H1 (cell line): ENCODE data around the gene CPHXL. TPM values are rescaled to one million over a fixed set of nuclear protein-coding genes. Genes with fewer than 3 reads are reported as not detected.

ENCODE experiments used
- CTCF ChIA-PET: fragments of 300-600 bp; sonication (Branson Sonifier 250); formaldehyde crosslinking; loops from one replicate; lab custom pipeline; 2021; ENCODE audit not compliant: partially characterized antibody; lab: Charles Lee
- POLR2A ChIA-PET: fragments of 300-600 bp; sonication (Branson Sonifier 250); formaldehyde crosslinking; loops from one replicate; lab custom pipeline; 2021; ENCODE audit warnings: inconsistent platforms; ENCODE audit not compliant: partially characterized antibody; lab: Charles Lee
- DNase-seq, 2 experiments: peaks; one replicate each; pipeline versions ENCODE4 v3.0.0 to v3.0.0-alpha.2; 2010 to 2022; ENCODE audit warnings: low spot score in 2 of 2, low read depth in 1 of 2, mixed read lengths in 1 of 2
- FAIRE-seq: peaks from 2 replicates; lab custom pipeline; 2011; peaks lifted over from hg19 to GRCh38; lab: Jason Lieb, UNC
- H2AFZ ChIP-seq: 2 replicates; pipeline ENCODE4 v1.8.1; 2012; ENCODE audit warnings: low read length, inconsistent platforms
- H2AK5ac ChIP-seq: 2 replicates; pipeline ENCODE4 v1.6.1; 2013; ENCODE audit warnings: low read depth, low read length
- H2BK120ac ChIP-seq: replicated peaks from 2 replicates; pipeline ENCODE3; 2013; ENCODE audit warnings: low read depth, low read length, inconsistent platforms
- H2BK12ac ChIP-seq: 2 replicates; pipeline ENCODE4 v1.6.1; 2013; ENCODE audit warnings: low read depth, low read length
- H2BK15ac ChIP-seq: 2 replicates; pipeline ENCODE4 v1.6.1; 2013; ENCODE audit warnings: low read length
- H2BK20ac ChIP-seq: 2 replicates; pipeline ENCODE4 v1.6.1; 2013; ENCODE audit warnings: low read length
- H2BK5ac ChIP-seq: 2 replicates; pipeline ENCODE4 v1.6.1; 2013; ENCODE audit warnings: low read depth, low read length
- H3K14ac ChIP-seq: 2 replicates; pipeline ENCODE4 v1.6.1; 2013; ENCODE audit warnings: inconsistent platforms; ENCODE audit not compliant: insufficient read length
- H3K18ac ChIP-seq: 2 replicates; pipeline ENCODE4 v1.6.1; 2013; ENCODE audit warnings: low read length; ENCODE audit errors: extremely low read depth
- H3K23ac ChIP-seq: 2 replicates; pipeline ENCODE4 v1.6.1; 2013; ENCODE audit warnings: inconsistent platforms; ENCODE audit not compliant: insufficient read length
- H3K23me2 ChIP-seq: 2 replicates; pipeline ENCODE4 v1.6.1; 2013; ENCODE audit warnings: low read depth, low read length
- H3K27ac ChIP-seq: 2 replicates; pipeline ENCODE4 v1.6.1; 2011; ENCODE audit warnings: low read depth, low read length, inconsistent platforms
- H3K27me3 ChIP-seq, 4 experiments: replicated peaks in 1 of 4; 1 replicate in 1 of 4; 2 replicates in 3 of 4; pipeline versions ENCODE4 v1.6.1 to v1.8.1; 2011 to 2013; ENCODE audit warnings: low read length in 3 of 4, mild to moderate bottlenecking in 3 of 4, inconsistent platforms in 2 of 4, mixed read lengths in 2 of 4, moderate library complexity in 1 of 4; ENCODE audit not compliant: control insufficient read depth in 3 of 4, insufficient read depth in 3 of 4; ENCODE audit errors: extremely low read depth in 1 of 4
- H3K36me3 ChIP-seq, 4 experiments: 2 replicates each; pipeline versions ENCODE4 v1.6.1 to v1.8.1; 2011 to 2013; ENCODE audit warnings: mild to moderate bottlenecking in 4 of 4, low read length in 3 of 4, moderate library complexity in 2 of 4, control low read depth in 1 of 4, inconsistent platforms in 1 of 4; ENCODE audit not compliant: insufficient read depth in 4 of 4, control insufficient read depth in 2 of 4
- H3K4ac ChIP-seq: replicated peaks from 2 replicates; pipeline ENCODE3; 2013; ENCODE audit warnings: low read length, low read depth, mixed read lengths, inconsistent platforms; ENCODE audit not compliant: insufficient read length
- H3K4me1 ChIP-seq, 4 experiments: replicated peaks in 1 of 4; 1 replicate in 1 of 4; 2 replicates in 3 of 4; pipeline versions ENCODE4 v1.6.1 to v1.8.1; 2011 to 2013; ENCODE audit warnings: low read length in 3 of 4, inconsistent platforms in 2 of 4, mixed read lengths in 1 of 4; ENCODE audit not compliant: insufficient read depth in 4 of 4, control insufficient read depth in 3 of 4
- H3K4me2 ChIP-seq, 2 experiments: 2 replicates each; pipeline versions ENCODE4 v1.6.1 to v1.8.1; 2011 to 2013; ENCODE audit warnings: low read depth in 2 of 2, low read length in 2 of 2, control low read depth in 1 of 2, inconsistent platforms in 1 of 2, mild to moderate bottlenecking in 1 of 2; ENCODE audit not compliant: insufficient read depth in 1 of 2
- H3K4me3 ChIP-seq, 4 experiments: fragments of 200-600, 300-600 bp in 1 of 4; sonication (generic), shearing (Covaris generic), sonication (Bioruptor Twin) in 1 of 4; 2 replicates each; pipeline versions ENCODE4 v1.5.1 to v1.8.1; 2011 to 2016; ENCODE audit warnings: low read length in 4 of 4, low read depth in 3 of 4, control low read depth in 2 of 4, inconsistent platforms in 2 of 4, mild to moderate bottlenecking in 2 of 4, mixed read lengths in 1 of 4, moderate library complexity in 1 of 4; ENCODE audit not compliant: insufficient read depth in 2 of 4; ENCODE audit errors: extremely low read depth in 1 of 4
- H3K56ac ChIP-seq: replicated peaks from 2 replicates; pipeline ENCODE3; 2013; ENCODE audit warnings: low read depth, mild to moderate bottlenecking, mixed read lengths, low read length, inconsistent platforms; ENCODE audit not compliant: insufficient read length
- H3K79me1 ChIP-seq: 2 replicates; pipeline ENCODE4 v1.6.1; 2013; ENCODE audit warnings: low read depth, low read length, control low read depth
- H3K79me2 ChIP-seq, 2 experiments: 2 replicates each; pipeline versions ENCODE4 v1.6.1 to v1.8.1; 2012 to 2013; ENCODE audit warnings: low read length in 2 of 2, mild to moderate bottlenecking in 2 of 2, inconsistent platforms in 1 of 2; ENCODE audit not compliant: insufficient read depth in 2 of 2, control insufficient read depth in 1 of 2
- H3K9ac ChIP-seq, 4 experiments: replicated peaks in 1 of 4; 1 replicate in 1 of 4; 2 replicates in 3 of 4; pipeline versions ENCODE4 v1.6.1 to v1.8.1; 2011 to 2013; ENCODE audit warnings: low read depth in 3 of 4, low read length in 3 of 4, control low read depth in 2 of 4, mild to moderate bottlenecking in 2 of 4, moderate library complexity in 2 of 4, inconsistent platforms in 1 of 4; ENCODE audit errors: extremely low read depth in 1 of 4
- H3K9me3 ChIP-seq, 2 experiments: 2 replicates each; pipeline versions ENCODE4 v1.6.1 to v1.8.1; 2012 to 2013; ENCODE audit warnings: mild to moderate bottlenecking in 2 of 2, moderate library complexity in 2 of 2, control low read depth in 1 of 2, inconsistent platforms in 1 of 2, low read depth in 1 of 2, low read length in 1 of 2, mixed read lengths in 1 of 2; ENCODE audit not compliant: insufficient read depth in 2 of 2
- H4K20me1 ChIP-seq, 2 experiments: replicated peaks in 1 of 2; 2 replicates each; pipeline versions ENCODE3 to v1.8.1; 2011 to 2013; ENCODE audit warnings: inconsistent platforms in 2 of 2, low read length in 2 of 2, mild to moderate bottlenecking in 1 of 2; ENCODE audit not compliant: insufficient read depth in 2 of 2, control insufficient read depth in 1 of 2
- H4K5ac ChIP-seq: 2 replicates; pipeline ENCODE4 v1.6.1; 2013; ENCODE audit warnings: low read length, low read depth, mixed read lengths, inconsistent platforms; ENCODE audit not compliant: insufficient read length
- H4K8ac ChIP-seq: 2 replicates; pipeline ENCODE4 v1.8.0; 2013; ENCODE audit warnings: mild to moderate bottlenecking, moderate library complexity, low read length, inconsistent platforms; ENCODE audit not compliant: insufficient read depth; ENCODE audit errors: extremely low read depth
- H4K91ac ChIP-seq: replicated peaks from 2 replicates; pipeline ENCODE3; 2013; ENCODE audit warnings: low read length, mixed read lengths, inconsistent platforms; ENCODE audit not compliant: insufficient read length
- ATF2 ChIP-seq: IDR thresholded peaks from 2 replicates; pipeline ENCODE4 v1.6.1; 2012; ENCODE audit warnings: low read length, inconsistent platforms
- CEBPB ChIP-seq: IDR thresholded peaks from 2 replicates; pipeline ENCODE4 v1.6.1; 2012; ENCODE audit warnings: low read depth, low read length
- CHD2 ChIP-seq: IDR thresholded peaks from 2 replicates; pipeline ENCODE4 v1.6.1; 2012; ENCODE audit warnings: low read length, improper control_type of control experiment
- GABPA ChIP-seq: IDR thresholded peaks from 2 replicates; pipeline ENCODE4 v1.6.1; 2011; ENCODE audit warnings: mild to moderate bottlenecking, low read length, moderate library complexity, borderline replicate concordance; ENCODE audit not compliant: insufficient read depth
- HDAC2 ChIP-seq, 2 experiments: fragments of 300-600 bp in 1 of 2; sonication (generic) in 1 of 2; IDR thresholded peaks; 2 replicates each; pipeline ENCODE4 v1.6.1; 2011 to 2012; ENCODE audit warnings: low read depth in 2 of 2, low read length in 2 of 2, mild to moderate bottlenecking in 2 of 2, moderate library complexity in 2 of 2, borderline replicate concordance in 1 of 2, inconsistent platforms in 1 of 2
- JUND ChIP-seq: IDR thresholded peaks from 2 replicates; pipeline ENCODE4 v1.6.1; 2011; ENCODE audit warnings: mild to moderate bottlenecking, improper control_type of control experiment, low read length
- KDM4A ChIP-seq: IDR thresholded peaks from one replicate; pipeline ENCODE4 v1.7.1; 2012; ENCODE audit warnings: low read depth, mild to moderate bottlenecking, moderate library complexity, low read length, inconsistent platforms; ENCODE audit not compliant: severe bottlenecking
- SIRT6 ChIP-seq: IDR thresholded peaks from one replicate; pipeline ENCODE4 v1.7.1; 2012; ENCODE audit warnings: low read length, inconsistent platforms
- SIX5 ChIP-seq: IDR thresholded peaks from 2 replicates; pipeline ENCODE4 v1.6.1; 2011; ENCODE audit warnings: mild to moderate bottlenecking, low read depth, low read length
- SP2 ChIP-seq: IDR thresholded peaks from 2 replicates; pipeline ENCODE4 v1.6.1; 2012; ENCODE audit warnings: mild to moderate bottlenecking, low read length, inconsistent platforms
- ZNF274 ChIP-seq: IDR thresholded peaks from 2 replicates; pipeline ENCODE4 v1.7.0; 2012; ENCODE audit warnings: low read length, borderline replicate concordance; ENCODE audit errors: extremely low read depth
- WGBS, 2 experiments: shearing (Covaris generic) in 1 of 2; methylation state at CpG; one replicate each; pipeline versions ENCODE4 v1.1.6 to v1.1.7; 2013 to 2015; ENCODE audit warnings: low lambda C conversion rate in 2 of 2, mixed read lengths in 2 of 2, inconsistent platforms in 1 of 2, low coverage in 1 of 2, missing lambda C conversion rate in 1 of 2; ENCODE audit not compliant: insufficient replicate concordance in 2 of 2, insufficient coverage in 1 of 2, insufficient read length in 1 of 2; ENCODE audit errors: extremely low coverage in 1 of 2, missing lambda C conversion rate in 1 of 2; 5-methylcytosine and 5-hydroxymethylcytosine counted together
- polyA plus RNA-seq, 7 experiments: library from polyadenylated mRNA; depleted of rRNA in 3 of 7; stranded (reverse) in 5 of 7; unstranded in 2 of 7; fragments of >200 nt in 5 of 7; fragments of 200-250 nt in 2 of 7; gene quantifications; 1 replicate in 5 of 7; 2 replicates in 1 of 7; 4 replicates in 1 of 7; pipeline versions ENCODE4 v1.2.1 to v1.2.3, GENCODE V29; 2011 to 2013; ENCODE audit warnings: missing spikeins in 2 of 7, mixed read lengths in 2 of 7
- total RNA-seq: library from RNA; stranded (reverse); fragmentation: NEBNext Ultra II Directional; extraction: Animal tissue kit (Norgen Biotek cat#: 25700); gene quantifications from 2 replicates; pipeline ENCODE4 v1.2.1, GENCODE V29; 2021

The CPHXL gene
- total and polyA plus RNA-seq, 2 of the 8 experiments (the other 6 are each of a cell fraction or from before 2014, with no cell fraction given), result not detected

DNA sequence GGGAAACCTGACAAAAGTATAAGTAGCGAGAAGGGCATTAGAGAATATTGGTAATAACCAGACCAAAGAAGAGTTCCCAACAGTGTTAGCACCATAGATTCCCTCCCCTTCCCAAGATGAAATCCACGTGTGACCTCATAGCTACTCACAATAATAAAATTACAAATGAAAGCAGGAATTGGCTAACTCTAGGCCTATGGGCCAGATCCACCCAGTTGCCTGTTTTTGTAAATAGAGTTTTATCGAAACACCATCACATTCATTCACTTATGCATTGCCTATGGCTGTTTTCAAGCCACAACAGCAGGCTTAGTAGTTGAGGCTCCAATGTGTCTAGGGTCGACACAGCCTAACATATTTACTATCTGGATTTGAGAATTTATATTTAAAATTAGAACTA lies 7.8 kb downstream of the CPHXL start:
- no peak for FAIRE-seq
- TF ChIP-seq SIX5 (no peak), JUND (no peak), HDAC2 (IDR thresholded peaks at IDR 0.05; ENCODE audit: borderline replicate concordance in 1 of 2, low read depth in 2 of 2, low read length in 2 of 2) (no peak), CEBPB (no peak), ATF2 (no peak), ZNF274 (no peak), CHD2 (no peak), GABPA (no peak), SP2 (no peak), SIRT6 (no peak), KDM4A (no peak)

More for the DNA sequence above, 7.8 kb downstream of the CPHXL start:
- Histone ChIP-seq H2AK5ac (no peak overlapping the region), H3K4me1 (no peaks in the 10 kb centered on the region), H3K23me2 (no peaks in the 10 kb centered on the region), H3K79me2 (no peaks in the 10 kb centered on the region), H2AFZ (no peak overlapping the region), H2BK20ac (no peak overlapping the region), H3K18ac (no peak overlapping the region), H3K4ac (no peak overlapping the region), H3K36me3 (no peaks in the 10 kb centered on the region), H3K14ac (no peak overlapping the region), H3K9ac (no peak overlapping the region), H3K23ac (no peak overlapping the region), H3K79me1 (no peaks in the 10 kb centered on the region), H2BK5ac (no peak overlapping the region), H2BK120ac (no peak overlapping the region), H2BK12ac (no peak overlapping the region), H4K20me1 (no peaks in the 10 kb centered on the region), H4K91ac (no peak overlapping the region), H3K4me2 (no peak overlapping the region), H3K27ac (no peak overlapping the region), H2BK15ac (no peak overlapping the region), H3K9me3 (peaks cover 30 to 40% of the 10 kb centered on the region in 2 experiments), H3K27me3 (no peaks in the 10 kb centered on the region), H4K5ac (no peak overlapping the region), H3K56ac (no peak overlapping the region), H4K8ac (no peak overlapping the region), H3K4me3 (no peak overlapping the region)
- POLR2A ChIA-PET, result no interaction called here
- CTCF ChIA-PET, result no interaction called here
- 82% methylated on average over 4 of the region's 4 CpGs; no CpG with 5 or more reads in 1 of the 2 experiments for WGBS, 2 experiments
- DNase-seq, result no peak
